Transverse colon (tissue), 4 donors: ENCODE measurements around the gene CD22.

Experiments used
- EP300 ChIP-seq: sonication (generic); formaldehyde crosslinking; IDR thresholded peaks from one replicate; pipeline ENCODE4 v1.6.1; 2017; ENCODE audit warnings: antibody characterized with exemption, low read depth
- POLR2A ChIP-seq: fragments of 450-650 bp; IDR thresholded peaks from one replicate; pipeline ENCODE4 v1.6.1; 2016; ENCODE audit warnings: antibody characterized with exemption, mild to moderate bottlenecking, moderate library complexity
- POLR2AphosphoS5 ChIP-seq, 3 donors: sonication (generic); formaldehyde crosslinking; IDR thresholded peaks; one replicate each; pipeline ENCODE4 v1.6.1; 2016; ENCODE audit warnings: antibody characterized with exemption in 3 of 3
- TF ChIP-seq, protein P1 (sequence below), 5 experiments: fragments of 200-600 bp in 3 of 5; fragments of 450-650 bp in 2 of 5; sonication (generic) in 3 of 5; IDR thresholded peaks; 1 replicate in 2 of 5; 2 replicates in 3 of 5; pipeline ENCODE4 v1.5.1; 2016 to 2017; ENCODE audit warnings: antibody characterized with exemption in 5 of 5, inconsistent platforms in 3 of 5, mild to moderate bottlenecking in 2 of 5, moderate library complexity in 1 of 5

DNA sequence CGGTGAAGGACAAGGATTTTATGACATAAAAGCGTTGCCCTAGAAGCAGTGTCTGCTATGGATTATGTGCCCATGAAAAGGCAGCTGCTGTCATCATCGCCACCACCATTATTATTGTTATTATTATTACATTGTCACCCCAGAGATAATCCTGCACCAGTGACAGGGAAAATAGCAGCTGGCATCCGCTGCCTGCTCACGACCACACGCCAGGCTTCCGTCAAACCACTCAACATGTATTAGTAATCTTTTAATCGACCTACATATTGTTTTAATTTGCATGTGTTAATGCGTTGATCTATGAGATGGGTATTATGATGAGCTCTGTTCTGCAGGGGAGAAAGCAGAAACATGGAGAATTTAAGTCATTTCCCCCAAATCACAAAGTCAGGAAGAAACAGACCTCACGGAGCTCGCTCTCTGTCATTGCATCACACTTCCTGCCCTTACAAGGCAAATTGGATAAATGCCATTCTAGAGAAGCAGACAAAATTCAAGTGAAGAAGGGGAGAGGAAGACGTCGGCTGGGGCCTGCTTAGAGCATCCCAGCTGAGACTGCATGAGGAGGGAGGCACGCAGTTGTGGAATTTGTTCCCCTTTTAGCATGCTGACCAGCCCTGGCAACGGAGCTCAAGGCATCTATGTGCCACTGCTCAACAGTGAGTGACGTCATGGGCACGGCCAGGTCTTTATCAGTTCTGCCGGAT is 29.0 kb downstream of the CD22 start, which contains the start of gene FFAR3:
- TF ChIP-seq POLR2A (no peak), EP300 (no peak), POLR2AphosphoS5 (IDR thresholded peaks at IDR 0.05) (no peak)
- TF ChIP-seq, protein P1, sequence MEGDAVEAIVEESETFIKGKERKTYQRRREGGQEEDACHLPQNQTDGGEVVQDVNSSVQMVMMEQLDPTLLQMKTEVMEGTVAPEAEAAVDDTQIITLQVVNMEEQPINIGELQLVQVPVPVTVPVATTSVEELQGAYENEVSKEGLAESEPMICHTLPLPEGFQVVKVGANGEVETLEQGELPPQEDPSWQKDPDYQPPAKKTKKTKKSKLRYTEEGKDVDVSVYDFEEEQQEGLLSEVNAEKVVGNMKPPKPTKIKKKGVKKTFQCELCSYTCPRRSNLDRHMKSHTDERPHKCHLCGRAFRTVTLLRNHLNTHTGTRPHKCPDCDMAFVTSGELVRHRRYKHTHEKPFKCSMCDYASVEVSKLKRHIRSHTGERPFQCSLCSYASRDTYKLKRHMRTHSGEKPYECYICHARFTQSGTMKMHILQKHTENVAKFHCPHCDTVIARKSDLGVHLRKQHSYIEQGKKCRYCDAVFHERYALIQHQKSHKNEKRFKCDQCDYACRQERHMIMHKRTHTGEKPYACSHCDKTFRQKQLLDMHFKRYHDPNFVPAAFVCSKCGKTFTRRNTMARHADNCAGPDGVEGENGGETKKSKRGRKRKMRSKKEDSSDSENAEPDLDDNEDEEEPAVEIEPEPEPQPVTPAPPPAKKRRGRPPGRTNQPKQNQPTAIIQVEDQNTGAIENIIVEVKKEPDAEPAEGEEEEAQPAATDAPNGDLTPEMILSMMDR (IDR thresholded peaks at IDR 0.05) = no peak
